ENCODE data around the gene ST6GALNAC3.

- no peak for TF ChIP-seq GATA2 (IDR thresholded peaks at IDR 0.05; ENCODE audit: low read depth, low read length)
- TF ChIP-seq GATA3 (IDR thresholded peaks at IDR 0.05; ENCODE audit: low read depth, low read length) = no peak
Measured at GRCh38 chr1:76141929-76142328, 67.4 kb downstream of the ST6GALNAC3 start.
